ENCODE data around the gene TMEM154. TPM values are rescaled to one million over a fixed set of nuclear protein-coding genes. Genes with fewer than 3 reads are reported as not detected.

TMEM154 gene
- total RNA-seq, 1 experiment from 2014 or later = 3.6 TPM

DNA sequence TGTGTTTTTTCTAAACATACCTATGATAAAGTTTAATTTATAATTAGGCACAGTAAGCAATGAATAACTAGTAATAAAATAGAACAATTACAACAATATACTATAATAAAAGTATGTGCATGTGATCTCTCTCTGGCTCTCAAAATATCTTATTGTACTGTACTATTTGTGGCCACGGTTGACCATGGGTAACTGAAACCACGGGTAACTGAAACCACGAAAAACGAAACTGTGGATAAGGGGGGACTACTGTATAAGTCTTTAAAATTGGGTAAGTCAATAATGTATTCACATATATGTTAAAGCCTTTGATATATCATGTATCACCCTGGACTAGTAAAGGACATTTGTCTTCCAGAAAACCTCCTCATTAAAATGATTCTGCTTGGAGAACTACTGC is 20.0 kb downstream of the TMEM154 start:
- ATAC-seq (no peak), DNase-seq (no peak)
- intact Hi-C loops (cut with micrococcal nuclease) = no loop called here
- no peaks in the 10 kb centered on the region for H3K4me1 ChIP-seq (ENCODE audit: insufficient read depth, low read length)
- BruUV-seq (replicated peaks) = no TSS peak
- TF ChIP-seq EZH2phosphoT487 (IDR thresholded peaks at IDR 0.05; ENCODE audit: borderline replicate concordance, low read length) (no peak), EZH2 (IDR thresholded peaks at IDR 0.05; ENCODE audit: low read length, unreplicated experiment) (no peak)
- TF ChIP-seq, protein P1, sequence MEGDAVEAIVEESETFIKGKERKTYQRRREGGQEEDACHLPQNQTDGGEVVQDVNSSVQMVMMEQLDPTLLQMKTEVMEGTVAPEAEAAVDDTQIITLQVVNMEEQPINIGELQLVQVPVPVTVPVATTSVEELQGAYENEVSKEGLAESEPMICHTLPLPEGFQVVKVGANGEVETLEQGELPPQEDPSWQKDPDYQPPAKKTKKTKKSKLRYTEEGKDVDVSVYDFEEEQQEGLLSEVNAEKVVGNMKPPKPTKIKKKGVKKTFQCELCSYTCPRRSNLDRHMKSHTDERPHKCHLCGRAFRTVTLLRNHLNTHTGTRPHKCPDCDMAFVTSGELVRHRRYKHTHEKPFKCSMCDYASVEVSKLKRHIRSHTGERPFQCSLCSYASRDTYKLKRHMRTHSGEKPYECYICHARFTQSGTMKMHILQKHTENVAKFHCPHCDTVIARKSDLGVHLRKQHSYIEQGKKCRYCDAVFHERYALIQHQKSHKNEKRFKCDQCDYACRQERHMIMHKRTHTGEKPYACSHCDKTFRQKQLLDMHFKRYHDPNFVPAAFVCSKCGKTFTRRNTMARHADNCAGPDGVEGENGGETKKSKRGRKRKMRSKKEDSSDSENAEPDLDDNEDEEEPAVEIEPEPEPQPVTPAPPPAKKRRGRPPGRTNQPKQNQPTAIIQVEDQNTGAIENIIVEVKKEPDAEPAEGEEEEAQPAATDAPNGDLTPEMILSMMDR (conservative IDR thresholded peaks at IDR 0.05; ENCODE audit: low read depth, low read length) = no peak
- ChIA-PET POLR2A (ENCODE audit: unreplicated experiment) (no interaction called here), CTCF (no interaction called here)
- H3K4me2 ChIP-seq (ENCODE audit: low read length) = no peak overlapping the region
- H3K27me3 ChIP-seq (ENCODE audit: low read length) = no peaks in the 10 kb centered on the region
- peaks cover 7% of the 10 kb centered on the region; the same call in 1 of the 2 replicates for H3K36me3 ChIP-seq (ENCODE audit: low read depth, low read length)
- no peaks in the 10 kb centered on the region for H3F3A ChIP-seq (ENCODE audit: low read length, unreplicated experiment)
- H3K9me3 ChIP-seq (ENCODE audit: low read length) = no peaks in the 10 kb centered on the region
- H3K27ac ChIP-seq (ENCODE audit: low read length) = no peak overlapping the region
- H3K9me2 ChIP-seq (replicated peaks; ENCODE audit: low read length) = no peaks in the 10 kb centered on the region
- no peak overlapping the region for H3K9ac ChIP-seq (ENCODE audit: low read length)
- no peak overlapping the region for H2AFZ ChIP-seq (ENCODE audit: low read length)
- H4K20me1 ChIP-seq (ENCODE audit: low read length) = no peaks in the 10 kb centered on the region
- H3K4me3 ChIP-seq (ENCODE audit: low read length) = no peak overlapping the region
- H3K79me2 ChIP-seq (ENCODE audit: low read length) = no peaks in the 10 kb centered on the region

DNA sequence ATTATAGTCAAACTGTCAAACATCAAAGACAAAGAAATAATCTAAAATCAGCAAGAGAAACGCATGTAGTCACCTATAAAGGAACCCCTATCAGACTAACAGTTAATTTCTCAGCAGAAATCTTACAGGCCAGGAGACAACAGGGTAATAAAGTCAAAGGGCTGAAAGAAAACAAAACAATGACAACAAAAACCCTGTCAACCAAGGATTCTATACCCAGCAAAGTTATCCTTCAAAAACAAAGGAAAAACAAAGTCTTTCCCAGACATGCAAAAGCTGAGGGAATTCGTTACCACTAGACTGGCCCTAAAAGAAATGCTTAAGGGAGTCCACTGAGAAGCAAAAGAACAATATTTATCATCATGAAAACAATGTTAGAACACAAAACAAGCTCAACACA is 22.1 kb downstream of the TMEM154 start:
- Histone ChIP-seq H3K4me1 (ENCODE audit: insufficient read depth, low read length) (no peaks in the 10 kb centered on the region), H4K20me1 (ENCODE audit: low read length) (no peaks in the 10 kb centered on the region), H3K4me3 (ENCODE audit: low read length) (no peak overlapping the region), H3K9me3 (ENCODE audit: low read length) (no peaks in the 10 kb centered on the region), H3K27me3 (ENCODE audit: low read length) (no peaks in the 10 kb centered on the region), H3K9me2 (replicated peaks; ENCODE audit: low read length) (no peaks in the 10 kb centered on the region), H2AFZ (ENCODE audit: low read length) (no peak overlapping the region), H3K9ac (ENCODE audit: low read length) (no peak overlapping the region), H3K4me2 (ENCODE audit: low read length) (no peak overlapping the region), H3K79me2 (ENCODE audit: low read length) (no peaks in the 10 kb centered on the region), H3K27ac (ENCODE audit: low read length) (no peak overlapping the region), H3F3A (ENCODE audit: low read length, unreplicated experiment) (no peaks in the 10 kb centered on the region), H3K36me3 (ENCODE audit: low read depth, low read length) (peaks cover 7% of the 10 kb centered on the region; the same call in 1 of the 2 replicates)
- ChIA-PET CTCF (no interaction called here), POLR2A (ENCODE audit: unreplicated experiment) (no interaction called here)
- BruUV-seq (replicated peaks) = no TSS peak
- DNase-seq = no peak
- TF ChIP-seq EZH2phosphoT487 (IDR thresholded peaks at IDR 0.05; ENCODE audit: borderline replicate concordance, low read length) = no peak
- TF ChIP-seq EZH2 (IDR thresholded peaks at IDR 0.05; ENCODE audit: low read length, unreplicated experiment) = no peak
- TF ChIP-seq, protein P1 (conservative IDR thresholded peaks at IDR 0.05; ENCODE audit: low read depth, low read length) = no peak
- ATAC-seq = no peak
- intact Hi-C loops (cut with micrococcal nuclease) = no loop called here

DNA sequence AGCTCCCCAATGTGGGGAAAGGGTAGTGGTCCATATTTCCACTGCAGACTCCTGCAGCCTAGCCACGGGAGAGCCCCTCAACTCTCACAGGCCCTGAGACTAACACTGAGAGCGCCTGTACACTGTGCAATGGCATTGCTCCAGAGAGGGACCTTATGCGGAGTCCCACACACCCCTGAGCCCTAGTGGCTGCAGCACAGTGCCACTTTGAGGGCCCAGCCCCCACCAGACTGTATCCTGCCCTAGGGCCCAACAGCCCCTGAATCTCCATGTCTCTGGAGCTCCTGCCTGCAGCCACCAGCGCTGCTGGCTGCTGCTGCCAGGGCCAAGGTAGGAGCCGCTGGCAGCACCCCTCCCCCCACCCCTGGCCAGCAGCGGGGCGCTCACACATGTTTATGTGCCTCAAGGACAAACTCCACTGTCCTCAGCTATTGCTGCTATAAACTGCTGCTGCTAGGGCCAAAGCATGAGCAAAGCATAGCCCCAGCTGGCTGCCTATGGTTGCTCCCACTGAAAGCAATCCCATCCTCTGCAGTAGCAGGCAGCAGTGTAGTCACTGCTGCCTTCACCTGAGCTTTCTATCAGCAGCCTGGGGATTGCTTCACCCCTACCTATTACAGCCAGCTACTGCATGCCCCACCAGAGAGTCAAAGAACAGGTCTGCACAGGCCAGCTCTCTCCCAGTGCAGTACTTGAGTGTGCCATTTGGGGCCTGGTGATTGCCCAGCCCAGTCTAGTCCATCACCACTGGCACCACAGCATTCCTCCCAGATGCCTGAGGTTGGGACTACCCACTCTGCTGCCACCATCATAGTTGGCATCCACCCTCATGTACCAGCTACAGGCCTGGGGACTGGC is 24.3 kb downstream of the TMEM154 start:
- H3K9me3 ChIP-seq (ENCODE audit: low read length) = no peaks in the 10 kb centered on the region
- H3F3A ChIP-seq (ENCODE audit: low read length, unreplicated experiment) = no peaks in the 10 kb centered on the region
- no peak overlapping the region for H3K4me2 ChIP-seq (ENCODE audit: low read length)
- no TSS peak for BruUV-seq (replicated peaks)
- no peak overlapping the region for H3K9ac ChIP-seq (ENCODE audit: low read length)
- H3K4me1 ChIP-seq (ENCODE audit: insufficient read depth, low read length) = no peaks in the 10 kb centered on the region
- DNase-seq (no peak), ATAC-seq (no peak)
- peaks cover 7% of the 10 kb centered on the region; the same call in 1 of the 2 replicates for H3K36me3 ChIP-seq (ENCODE audit: low read depth, low read length)
- H3K79me2 ChIP-seq (ENCODE audit: low read length) = no peaks in the 10 kb centered on the region
- TF ChIP-seq EZH2phosphoT487 (IDR thresholded peaks at IDR 0.05; ENCODE audit: borderline replicate concordance, low read length) (no peak), EZH2 (IDR thresholded peaks at IDR 0.05; ENCODE audit: low read length, unreplicated experiment) (no peak)
- TF ChIP-seq, protein P1 (conservative IDR thresholded peaks at IDR 0.05; ENCODE audit: low read depth, low read length) = no peak
- ChIA-PET POLR2A (ENCODE audit: unreplicated experiment) (no interaction called here), CTCF (no interaction called here)
- H4K20me1 ChIP-seq (ENCODE audit: low read length) = no peaks in the 10 kb centered on the region
- H2AFZ ChIP-seq (ENCODE audit: low read length) = no peak overlapping the region
- no peak overlapping the region for H3K4me3 ChIP-seq (ENCODE audit: low read length)
- no peaks in the 10 kb centered on the region for H3K9me2 ChIP-seq (replicated peaks; ENCODE audit: low read length)
- intact Hi-C loops (cut with micrococcal nuclease) = no loop called here
- H3K27ac ChIP-seq (ENCODE audit: low read length) = no peak overlapping the region
- H3K27me3 ChIP-seq (ENCODE audit: low read length) = no peaks in the 10 kb centered on the region

Data from PC-3 (cell line).